GM18858 (cell line): ENCODE measurements around the gene SPEF2.

ENCODE experiments used
- ATAC-seq: cut with Tn5 transposase; IDR thresholded peaks from one replicate; pipeline ENCODE4 v1.9.1; 2021; ENCODE audit not compliant: unreplicated experiment

SPEF2 gene

GRCh38 chr5:35698047-35698808, 80.6 kb downstream of the SPEF2 start:
- ATAC-seq = no peak

DNA sequence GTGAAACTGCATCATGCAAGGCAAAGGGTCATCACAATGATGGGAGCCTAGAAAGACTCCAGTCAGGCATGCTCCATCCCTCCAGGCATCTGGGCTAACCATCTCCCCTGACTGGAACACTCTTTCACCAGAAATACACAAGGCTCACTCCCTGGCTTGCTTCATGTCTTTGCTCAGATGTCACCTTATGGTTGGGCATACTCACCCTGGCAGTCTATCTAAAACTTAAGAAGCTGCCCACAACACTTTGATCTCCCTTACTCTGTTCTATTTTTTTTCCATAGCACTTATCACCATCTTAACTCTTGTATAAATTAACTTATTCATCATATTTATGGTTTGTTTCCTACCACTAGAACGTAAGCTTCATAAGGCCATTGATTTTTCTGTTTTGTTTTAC, 90.0 kb downstream of the SPEF2 start:
- ATAC-seq = no peak

DNA sequence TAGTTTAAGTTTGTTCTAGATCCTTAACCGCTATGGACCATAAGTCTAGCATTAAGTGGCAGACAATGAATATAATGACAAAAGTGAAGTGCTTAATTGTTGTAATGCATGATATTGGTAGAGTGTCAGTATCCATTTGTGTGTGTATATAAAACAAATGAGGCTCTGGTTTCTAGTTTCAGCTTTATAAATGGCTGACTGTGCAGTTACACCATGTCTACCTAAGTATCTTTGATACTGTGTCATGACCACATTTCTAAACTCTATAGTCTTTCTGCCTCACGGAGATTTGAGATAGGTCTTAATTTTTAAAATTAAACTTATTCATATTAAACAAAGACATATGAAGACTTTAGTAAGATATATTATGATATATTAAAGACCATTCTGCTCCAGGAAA, 92.0 kb downstream of the SPEF2 start:
- ATAC-seq = no peak

GRCh38 chr5:35717718-35718117, 100.1 kb downstream of the SPEF2 start:
- ATAC-seq = no peak

- no peak for ATAC-seq
Measured at GRCh38 chr5:35735718-35736117, 118.1 kb downstream of the SPEF2 start.

- no peak for ATAC-seq
Measured at GRCh38 chr5:35736280-35736679, 118.6 kb downstream of the SPEF2 start.

DNA sequence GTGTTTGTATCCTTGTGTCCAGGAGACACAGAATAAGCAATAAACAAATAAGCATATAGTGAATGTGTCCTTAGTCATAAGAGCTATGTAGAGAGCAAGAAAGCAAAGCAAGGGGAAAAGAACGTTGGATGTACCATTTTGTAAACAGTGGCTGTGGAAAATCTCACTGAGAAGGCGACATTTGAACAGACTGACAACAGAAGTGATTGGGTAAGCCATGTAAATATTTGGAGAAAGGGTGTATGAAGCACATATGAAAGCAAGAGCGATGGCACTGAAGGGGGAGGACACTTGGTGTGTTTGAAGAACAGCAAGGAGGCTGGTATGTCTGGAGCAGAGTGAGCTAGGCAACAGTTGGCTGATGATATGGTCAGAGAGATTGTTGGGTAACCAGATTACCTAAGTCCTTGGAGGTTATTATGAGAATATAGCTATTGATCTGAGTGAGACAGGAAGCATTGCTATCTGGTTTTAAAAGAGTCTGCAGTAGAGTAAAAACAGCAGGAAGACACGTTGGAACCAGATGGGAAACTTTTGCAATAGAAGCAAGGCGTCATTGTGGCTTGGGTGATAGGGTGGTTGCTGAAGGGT, 123.6 kb downstream of the SPEF2 start:
- no peak for ATAC-seq

- ATAC-seq = no peak
Measured at GRCh38 chr5:35741971-35742370, 124.3 kb downstream of the SPEF2 start.

DNA sequence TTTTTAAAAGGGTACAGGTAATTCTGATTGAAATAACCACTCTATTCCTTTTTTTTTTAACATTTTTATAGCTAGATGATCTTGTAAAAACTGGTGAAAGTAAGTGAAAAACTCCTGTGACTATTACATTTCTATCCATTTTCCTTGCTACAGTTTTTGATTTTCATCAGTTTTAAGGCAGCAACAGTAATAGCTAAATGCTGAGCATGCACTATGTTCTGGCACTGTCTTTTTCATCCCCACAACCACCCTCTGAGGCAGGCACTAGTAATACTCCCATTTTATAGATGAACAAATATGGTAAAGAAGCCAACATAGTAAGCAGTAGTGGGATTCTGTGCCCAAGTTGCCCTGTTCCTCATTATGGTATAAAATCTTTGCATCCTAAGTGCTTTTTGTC, 126.0 kb downstream of the SPEF2 start:
- ATAC-seq = no peak

GRCh38 chr5:35745193-35745592, 127.5 kb downstream of the SPEF2 start:
- no peak for ATAC-seq

DNA sequence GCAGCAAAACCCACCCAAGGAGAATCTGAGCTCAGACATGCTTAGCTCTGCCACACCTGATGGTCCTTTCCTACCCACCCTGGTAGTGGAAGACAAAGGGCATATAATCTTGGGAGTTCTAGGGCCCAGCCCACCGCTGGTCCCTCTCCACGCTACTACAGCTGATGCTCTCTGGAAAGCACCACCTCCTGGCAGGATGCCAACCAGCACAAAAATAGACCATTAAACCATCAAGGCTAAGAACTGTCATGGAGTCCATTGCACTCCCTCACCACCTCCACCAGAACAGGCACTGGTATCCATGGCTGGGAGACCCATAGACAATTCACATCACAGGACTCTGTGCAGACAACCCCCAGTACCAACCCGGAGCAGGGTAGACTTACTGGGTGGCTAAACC, 128.0 kb downstream of the SPEF2 start:
- no peak for ATAC-seq

DNA sequence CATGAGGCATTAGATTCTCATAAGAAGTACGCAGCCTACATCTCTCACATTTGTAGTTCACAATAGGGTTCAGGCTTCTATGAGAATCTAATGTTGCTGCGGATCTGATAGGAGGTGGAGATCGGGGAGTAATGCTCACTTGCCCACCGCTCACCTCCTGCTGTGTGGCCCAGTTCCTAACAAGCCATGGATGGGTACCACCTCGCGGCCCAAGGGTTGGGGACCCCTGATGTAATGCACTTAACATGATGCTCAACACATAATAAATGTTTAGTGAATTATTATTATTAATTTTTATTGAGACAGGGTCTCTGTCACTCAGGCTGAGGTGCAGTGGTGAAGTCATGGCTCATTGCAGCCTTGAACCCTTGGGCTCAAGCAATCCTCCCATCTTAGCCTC, 134.3 kb downstream of the SPEF2 start:
- ATAC-seq = no peak

- no peak for ATAC-seq
Measured at GRCh38 chr5:35753500-35753899, 135.8 kb downstream of the SPEF2 start.

GRCh38 chr5:35754481-35754880, 136.8 kb downstream of the SPEF2 start:
- ATAC-seq = no peak

DNA sequence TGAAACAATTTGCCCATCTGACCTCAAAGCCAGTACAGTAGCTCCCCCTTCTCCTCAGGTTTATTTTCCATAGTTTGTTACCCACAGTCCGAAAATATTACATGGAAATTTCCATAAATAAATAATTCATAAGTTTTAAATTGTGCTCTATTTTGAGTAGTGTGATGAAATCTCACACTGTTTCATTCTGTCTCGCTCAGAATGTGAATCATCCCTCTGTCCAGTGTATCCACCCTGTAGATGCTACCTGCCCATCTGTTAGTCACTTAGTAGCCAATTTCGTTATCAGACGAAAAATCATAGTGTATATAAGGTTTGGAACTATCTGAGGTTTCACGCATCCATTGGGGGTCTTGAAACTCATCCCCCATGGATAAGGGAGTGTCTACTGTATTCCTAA, 138.3 kb downstream of the SPEF2 start:
- ATAC-seq = no peak

DNA sequence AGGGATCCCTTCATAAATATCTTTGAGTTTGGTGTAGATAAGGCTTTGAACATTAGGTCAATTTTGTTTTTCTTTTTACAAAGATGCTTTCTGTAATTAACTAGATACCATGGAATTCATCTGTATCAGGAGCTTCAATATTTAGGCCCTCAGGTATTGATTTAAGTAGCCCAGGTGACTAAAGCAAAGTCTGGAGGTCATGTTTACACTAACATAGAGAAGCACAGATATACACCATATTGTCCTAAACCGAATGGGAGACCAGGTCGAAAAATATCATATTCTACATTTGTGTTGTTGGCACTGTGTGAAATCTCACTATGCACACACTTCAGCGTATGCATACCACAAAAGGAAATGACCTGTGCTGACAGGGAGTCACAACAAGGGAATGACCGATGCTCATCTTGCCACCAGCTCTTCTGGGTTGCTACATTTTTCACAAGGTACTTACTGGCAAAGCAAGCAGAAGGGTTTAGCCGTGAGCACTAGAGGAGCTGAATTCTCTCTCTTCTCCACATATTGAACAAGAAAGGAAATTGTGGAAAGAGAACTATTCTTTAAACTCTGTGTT, 140.6 kb downstream of the SPEF2 start:
- ATAC-seq = no peak

GRCh38 chr5:35761541-35761940, 143.9 kb downstream of the SPEF2 start:
- no peak for ATAC-seq

GRCh38 chr5:35762368-35762767, 144.7 kb downstream of the SPEF2 start:
- ATAC-seq = no peak

DNA sequence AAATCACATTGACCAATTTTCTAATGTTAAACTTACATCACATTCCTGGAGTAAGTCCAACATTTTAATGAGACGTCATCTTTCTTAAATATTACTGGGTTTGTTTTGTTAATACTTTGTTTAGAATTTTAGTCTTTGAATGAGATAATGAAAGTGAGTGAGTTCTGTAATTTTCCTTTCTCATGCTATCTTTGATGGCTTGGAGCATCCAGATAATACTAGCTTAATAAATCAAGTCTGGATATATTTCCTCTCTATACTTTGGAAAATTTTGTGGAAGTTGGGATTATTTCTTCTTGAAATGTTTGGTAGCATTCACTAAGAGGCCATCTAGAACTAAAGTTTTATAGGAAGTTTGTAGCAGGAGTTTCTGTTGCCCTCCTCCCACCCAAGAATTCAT, 148.3 kb downstream of the SPEF2 start:
- no peak for ATAC-seq

GRCh38 chr5:35771300-35771699, 153.6 kb downstream of the SPEF2 start:
- ATAC-seq = no peak

GRCh38 chr5:35771839-35772238, 154.2 kb downstream of the SPEF2 start:
- no peak for ATAC-seq

- no peak for ATAC-seq
Measured at GRCh38 chr5:35773967-35774366, 156.3 kb downstream of the SPEF2 start.

GRCh38 chr5:35776757-35777156, 159.1 kb downstream of the SPEF2 start:
- no peak for ATAC-seq
